Measurements from ENCODE around the gene PRR19. TPM values are rescaled to one million over a fixed set of nuclear protein-coding genes. Genes with fewer than 3 reads are reported as not detected.

PRR19 gene
- 0.15 TPM in 1 of 2 replicates, not detected in the other for total RNA-seq (ENCODE audit: low replicate concordance)

GRCh38 chr19:42301646-42302203 lies at the start of gene PRR19:
Gene PRR19 (plus strand): TSS chr19:42302132. CDS start chr19:42309585, 7,453 bp downstream.

GRCh38 chr19:42254850-42255765 lies 46.8 kb upstream of the PRR19 start, which contains the start of gene ERF:
Gene ERF (minus strand): TSS chr19:42255128. CDS start chr19:42254999, 129 bp downstream.

GRCh38 chr19:42268704-42269477 lies 33.0 kb upstream of the PRR19 start, which contains the start of gene CIC:
Gene CIC (plus strand): TSS chr19:42269252. CDS start chr19:42271784, 2,532 bp downstream.

GRCh38 chr19:42313096-42313839 lies 11.3 kb downstream of the PRR19 start, which contains the start of gene TMEM145:
Gene TMEM145 (plus strand): TSS chr19:42313309. CDS start chr19:42313377, 68 bp downstream.

GRCh38 chr19:42325308-42325895 lies 23.5 kb downstream of the PRR19 start, which contains the start of gene MEGF8:
Gene MEGF8 (plus strand): TSS chr19:42325635. CDS start chr19:42326244, 609 bp downstream.

Other genes with a start within 250 kb of the PRR19 start
- gene GRIK5, start 231.9 kb upstream of the PRR19 start, total RNA-seq (ENCODE audit: low replicate concordance): 0.23 TPM in 1 of 2 replicates, not detected in the other
- gene ZNF574, start 226.0 kb upstream of the PRR19 start, total RNA-seq (ENCODE audit: low replicate concordance): 6.6 and 8.2 TPM in 2 replicates
- 0.08 and 0.12 TPM in 2 replicates for gene POU2F2, start 169.7 kb upstream of the PRR19 start, total RNA-seq (ENCODE audit: low replicate concordance)
- gene DEDD2, start 84.5 kb upstream of the PRR19 start, total RNA-seq (ENCODE audit: low replicate concordance): 10.8 and 16.6 TPM in 2 replicates
- 10.1 and 12.5 TPM in 2 replicates for gene ZNF526, start 81.8 kb upstream of the PRR19 start, total RNA-seq (ENCODE audit: low replicate concordance)
- gene GSK3A, start 59.5 kb upstream of the PRR19 start, total RNA-seq (ENCODE audit: low replicate concordance): 4.9 and 7.9 TPM in 2 replicates
- gene ERF, start 47.0 kb upstream of the PRR19 start, total RNA-seq (ENCODE audit: low replicate concordance): 10.6 and 20.4 TPM in 2 replicates
- gene CIC, start 32.9 kb upstream of the PRR19 start, total RNA-seq (ENCODE audit: low replicate concordance): 9.4 and 11.2 TPM in 2 replicates
- gene PAFAH1B3, start 492 bp downstream of the PRR19 start, total RNA-seq (ENCODE audit: low replicate concordance): 8.4 and 30.9 TPM in 2 replicates
- gene TMEM145, start 11.2 kb downstream of the PRR19 start, total RNA-seq (ENCODE audit: low replicate concordance): 0.12 TPM in 1 of 2 replicates, not detected in the other
- gene MEGF8, start 23.5 kb downstream of the PRR19 start, total RNA-seq (ENCODE audit: low replicate concordance): 17.9 and 18.6 TPM in 2 replicates
- not detected in 2 replicates for gene CNFN, start 88.2 kb downstream of the PRR19 start, total RNA-seq (ENCODE audit: low replicate concordance)
- 0.90 and 1.5 TPM in 2 replicates for gene LIPE, start 125.3 kb downstream of the PRR19 start, total RNA-seq (ENCODE audit: low replicate concordance)
- not detected in 2 replicates for gene CXCL17, start 140.8 kb downstream of the PRR19 start, total RNA-seq (ENCODE audit: low replicate concordance)
- not detected in 2 replicates for gene CEACAM1, start 226.3 kb downstream of the PRR19 start, total RNA-seq (ENCODE audit: low replicate concordance)

All from smooth muscle cell of the coronary artery (primary cell).